ENCODE measurements around the gene RRP9. TPM values are rescaled to one million over a fixed set of nuclear protein-coding genes. Genes with fewer than 3 reads are reported as not detected.

Gene RRP9
- total RNA-seq, 1 donor from 2014 or later = 20.6 TPM

- no peak for TF ChIP-seq CTCF (IDR thresholded peaks at IDR 0.05; ENCODE audit: unreplicated experiment)
- no peak overlapping the region for H3K4me3 Mint-ChIP-seq (ENCODE audit: unreplicated experiment)
- peaks cover 4% of the 10 kb centered on the region for H3K27me3 Mint-ChIP-seq (ENCODE audit: unreplicated experiment)
- no peaks in the 10 kb centered on the region for H3K36me3 Mint-ChIP-seq (ENCODE audit: low read depth, unreplicated experiment)
- no peak overlapping the region for H3K27ac Mint-ChIP-seq (ENCODE audit: unreplicated experiment)
- peaks cover 32% of the 10 kb centered on the region for H3K4me1 Mint-ChIP-seq (ENCODE audit: unreplicated experiment)
- peaks cover 8% of the 10 kb centered on the region for H3K9me3 Mint-ChIP-seq (ENCODE audit: unreplicated experiment)
- no peak for DNase-seq (ENCODE audit: low spot score)
These were observed 46.8 kb downstream of the RRP9 start for GRCh38 chr3:51894939-51895338.

- H3K9me3 Mint-ChIP-seq (ENCODE audit: unreplicated experiment) = peaks cover 8% of the 10 kb centered on the region
- TF ChIP-seq CTCF (IDR thresholded peaks at IDR 0.05; ENCODE audit: unreplicated experiment) = no peak
- no peak overlapping the region for H3K4me3 Mint-ChIP-seq (ENCODE audit: unreplicated experiment)
- peaks cover 31% of the 10 kb centered on the region for H3K4me1 Mint-ChIP-seq (ENCODE audit: unreplicated experiment)
- H3K27ac Mint-ChIP-seq (ENCODE audit: unreplicated experiment) = no peak overlapping the region
- peaks cover 4% of the 10 kb centered on the region for H3K27me3 Mint-ChIP-seq (ENCODE audit: unreplicated experiment)
- H3K36me3 Mint-ChIP-seq (ENCODE audit: low read depth, unreplicated experiment) = no peaks in the 10 kb centered on the region
- DNase-seq (ENCODE audit: low spot score) = no peak
These were observed 47.3 kb downstream of the RRP9 start for GRCh38 chr3:51894391-51894790.

- no peak overlapping the region for H3K27ac Mint-ChIP-seq (ENCODE audit: unreplicated experiment)
- peaks cover 4% of the 10 kb centered on the region for H3K27me3 Mint-ChIP-seq (ENCODE audit: unreplicated experiment)
- H3K4me1 Mint-ChIP-seq (ENCODE audit: unreplicated experiment) = peaks cover 7% of the 10 kb centered on the region
- DNase-seq (ENCODE audit: low spot score) = no peak
- H3K9me3 Mint-ChIP-seq (ENCODE audit: unreplicated experiment) = no peaks in the 10 kb centered on the region
- no peaks in the 10 kb centered on the region for H3K36me3 Mint-ChIP-seq (ENCODE audit: low read depth, unreplicated experiment)
- no peak for TF ChIP-seq CTCF (IDR thresholded peaks at IDR 0.05; ENCODE audit: unreplicated experiment)
- no peak overlapping the region for H3K4me3 Mint-ChIP-seq (ENCODE audit: unreplicated experiment)
These were observed 50.3 kb downstream of the RRP9 start for GRCh38 chr3:51891242-51892039.

- Mint-ChIP-seq H3K27ac (ENCODE audit: unreplicated experiment) (no peak overlapping the region), H3K4me3 (ENCODE audit: unreplicated experiment) (no peak overlapping the region), H3K27me3 (ENCODE audit: unreplicated experiment) (no peaks in the 10 kb centered on the region), H3K4me1 (ENCODE audit: unreplicated experiment) (peaks cover 10% of the 10 kb centered on the region), H3K36me3 (ENCODE audit: low read depth, unreplicated experiment) (no peaks in the 10 kb centered on the region), H3K9me3 (ENCODE audit: unreplicated experiment) (no peaks in the 10 kb centered on the region)
- no peak for TF ChIP-seq CTCF (IDR thresholded peaks at IDR 0.05; ENCODE audit: unreplicated experiment)
- DNase-seq (ENCODE audit: low spot score) = no peak
These were observed 53.1 kb downstream of the RRP9 start for GRCh38 chr3:51888463-51889105.

GRCh38 chr3:51887620-51888019 lies 54.1 kb downstream of the RRP9 start:
- no peak for TF ChIP-seq CTCF (IDR thresholded peaks at IDR 0.05; ENCODE audit: unreplicated experiment)
- H3K9me3 Mint-ChIP-seq (ENCODE audit: unreplicated experiment) = no peaks in the 10 kb centered on the region
- H3K4me3 Mint-ChIP-seq (ENCODE audit: unreplicated experiment) = no peak overlapping the region
- peaks cover 11% of the 10 kb centered on the region for H3K4me1 Mint-ChIP-seq (ENCODE audit: unreplicated experiment)
- no peaks in the 10 kb centered on the region for H3K27me3 Mint-ChIP-seq (ENCODE audit: unreplicated experiment)
- H3K36me3 Mint-ChIP-seq (ENCODE audit: low read depth, unreplicated experiment) = no peaks in the 10 kb centered on the region
- DNase-seq (ENCODE audit: low spot score) = no peak
- no peak overlapping the region for H3K27ac Mint-ChIP-seq (ENCODE audit: unreplicated experiment)

All from endothelial cell (in vitro differentiated cells).